NCI-H446 (cell line): ENCODE data around the gene IRAG1.
A peak's percentile ranks its signal among the peaks of the same experiment; 100 is the strongest.

Source experiments
- DNase-seq, 2 experiments: peaks; one replicate each; lab custom pipeline; 2025; lab: John Stamatoyannopoulos, UW

IRAG1 gene

DNA sequence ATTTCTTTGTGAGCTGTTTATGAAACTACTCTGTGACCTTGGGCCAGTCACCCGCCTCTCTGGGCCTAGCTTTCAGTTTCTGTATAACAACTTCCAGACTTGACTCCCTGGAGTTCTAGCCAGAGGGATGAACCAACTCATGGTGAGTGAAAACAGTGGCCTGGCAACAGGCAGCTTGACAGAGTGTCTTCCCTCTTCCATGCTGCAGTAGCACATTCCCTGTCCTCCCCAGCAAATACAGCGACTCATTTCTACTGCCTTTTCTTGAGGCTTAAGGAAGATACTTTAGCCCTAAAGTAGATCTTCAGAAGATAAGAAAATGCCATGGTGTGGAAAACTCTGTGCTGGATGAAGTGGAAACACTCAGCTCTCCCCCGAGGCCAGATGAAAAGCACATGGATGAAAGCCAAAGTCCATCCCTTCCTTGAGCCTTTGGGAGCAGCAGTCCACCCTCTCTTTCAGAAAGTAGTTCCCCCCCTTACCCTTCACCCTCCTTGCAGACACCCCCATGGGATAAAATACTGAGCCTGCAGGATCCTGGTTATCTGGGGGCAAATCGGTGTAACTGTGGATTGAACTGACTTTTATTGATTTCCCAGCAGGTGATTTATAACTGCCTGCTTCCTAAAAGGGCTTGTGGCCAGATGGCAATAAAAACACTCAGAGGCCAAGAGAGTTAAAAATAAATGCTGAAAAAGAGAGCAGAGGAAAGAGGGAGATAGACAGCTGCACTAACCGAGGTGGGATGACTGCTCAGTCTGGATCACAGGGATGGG is 24.1 kb downstream of the IRAG1 start:
- DNase-seq = peak; percentile 43 to 70

DNA sequence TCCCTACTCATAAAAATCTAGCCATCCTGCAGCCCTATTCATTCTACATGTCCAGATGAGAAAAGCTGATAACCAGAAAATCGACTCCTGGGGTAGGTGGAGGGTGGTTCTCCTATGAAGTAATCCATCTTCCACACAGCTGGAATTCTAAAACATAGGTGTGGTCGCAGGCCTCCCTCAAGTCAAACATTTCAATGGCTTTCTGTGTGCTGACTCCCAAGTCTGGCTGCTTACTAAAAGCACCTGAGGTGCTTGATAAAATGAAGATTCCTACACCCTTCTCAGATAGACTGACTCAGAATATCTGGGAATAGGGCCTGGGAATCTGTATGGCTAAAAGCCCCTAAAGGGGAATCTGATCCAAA is 26.1 kb downstream of the IRAG1 start:
- DNase-seq = no peak

DNA sequence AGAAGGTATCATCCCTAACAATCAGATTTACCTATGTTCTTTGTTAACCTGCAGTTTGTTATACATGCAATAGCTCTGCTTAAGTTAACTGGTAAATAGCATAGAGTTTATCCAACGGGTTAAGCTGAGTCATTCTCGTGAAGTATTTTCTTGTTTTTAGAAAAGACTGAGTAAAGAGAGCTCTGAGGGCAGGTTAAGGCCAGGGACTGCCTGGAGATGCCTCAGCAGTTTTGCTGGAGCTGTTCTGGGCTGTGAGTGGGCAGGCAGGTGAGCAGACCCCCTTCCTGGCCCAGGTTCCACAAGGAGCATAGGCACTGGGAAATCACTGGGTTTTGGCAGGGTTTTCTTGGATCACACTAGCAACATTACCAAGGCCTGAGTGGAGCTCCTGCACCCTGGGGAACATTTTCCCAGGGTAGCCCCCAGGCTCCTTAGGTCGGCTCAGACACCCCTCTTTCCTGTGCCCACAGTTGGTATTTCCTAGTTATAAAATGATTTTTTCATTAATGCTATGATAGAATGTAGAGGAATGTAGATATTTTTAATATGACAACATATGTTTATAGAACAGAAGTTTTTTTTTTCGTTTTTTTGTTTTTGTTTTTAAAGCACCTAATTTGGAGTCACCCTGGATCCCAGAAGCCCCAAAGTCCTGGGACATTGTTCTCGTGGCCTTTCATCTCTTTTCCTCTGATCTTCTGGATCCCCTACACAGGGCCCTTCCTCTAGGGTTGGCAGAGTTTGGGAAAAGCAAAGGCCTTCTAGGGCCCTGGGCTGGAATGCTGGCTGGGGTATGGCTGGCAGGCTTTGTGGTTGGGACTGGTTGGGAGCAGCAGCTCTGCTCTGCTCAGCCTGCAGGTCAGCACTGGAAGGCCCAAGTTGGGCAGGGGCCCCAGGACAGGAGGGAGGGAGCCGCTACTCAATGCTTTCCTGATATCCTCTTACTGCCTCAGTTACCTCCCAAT is 26.7 kb downstream of the IRAG1 start:
- DNase-seq = no peak

- no peak for DNase-seq
Observed at GRCh38 chr11:10664496-10664895, 29.1 kb downstream of the IRAG1 start.

DNA sequence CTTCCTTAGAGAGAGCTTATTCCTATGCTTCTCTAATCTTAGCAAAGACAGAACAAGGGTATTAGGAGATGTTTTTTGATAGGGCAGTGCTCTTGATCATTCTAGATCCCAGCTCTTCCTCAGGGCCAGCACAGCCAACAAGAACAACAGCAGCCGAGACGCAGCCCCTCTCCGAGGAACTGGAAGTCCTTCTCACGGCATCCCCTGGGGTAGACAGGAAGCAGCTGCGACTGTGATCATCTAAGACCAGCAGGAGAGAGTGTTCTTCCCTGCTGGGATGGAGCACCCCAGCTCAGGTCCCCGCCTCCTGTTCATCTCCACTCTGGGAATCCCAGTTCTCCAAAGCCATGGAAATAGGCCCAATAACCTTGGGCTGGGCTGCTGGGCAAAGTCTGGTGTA is 29.6 kb downstream of the IRAG1 start:
- no peak for DNase-seq

GRCh38 chr11:10663365-10663764 is 30.2 kb downstream of the IRAG1 start:
- DNase-seq = no peak

DNA sequence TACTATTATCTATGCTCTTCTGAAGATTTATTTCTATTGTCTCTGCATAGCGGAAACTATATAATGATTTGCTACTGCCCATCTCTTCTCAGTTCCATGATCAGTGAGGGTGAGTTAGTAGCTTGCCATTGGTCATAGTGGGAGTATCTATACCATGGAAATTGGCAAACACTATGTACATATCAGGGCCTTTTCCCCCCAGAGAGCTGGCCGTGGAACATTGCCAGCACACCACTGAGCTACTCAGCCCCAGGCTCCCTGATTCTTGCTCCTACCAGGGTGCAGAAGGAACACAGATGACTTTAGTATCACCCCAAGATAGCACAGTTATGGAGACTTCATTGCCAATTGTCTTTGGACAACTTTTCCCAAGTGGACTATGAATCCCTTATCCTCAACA is 33.2 kb downstream of the IRAG1 start:
- DNase-seq = no peak

DNA sequence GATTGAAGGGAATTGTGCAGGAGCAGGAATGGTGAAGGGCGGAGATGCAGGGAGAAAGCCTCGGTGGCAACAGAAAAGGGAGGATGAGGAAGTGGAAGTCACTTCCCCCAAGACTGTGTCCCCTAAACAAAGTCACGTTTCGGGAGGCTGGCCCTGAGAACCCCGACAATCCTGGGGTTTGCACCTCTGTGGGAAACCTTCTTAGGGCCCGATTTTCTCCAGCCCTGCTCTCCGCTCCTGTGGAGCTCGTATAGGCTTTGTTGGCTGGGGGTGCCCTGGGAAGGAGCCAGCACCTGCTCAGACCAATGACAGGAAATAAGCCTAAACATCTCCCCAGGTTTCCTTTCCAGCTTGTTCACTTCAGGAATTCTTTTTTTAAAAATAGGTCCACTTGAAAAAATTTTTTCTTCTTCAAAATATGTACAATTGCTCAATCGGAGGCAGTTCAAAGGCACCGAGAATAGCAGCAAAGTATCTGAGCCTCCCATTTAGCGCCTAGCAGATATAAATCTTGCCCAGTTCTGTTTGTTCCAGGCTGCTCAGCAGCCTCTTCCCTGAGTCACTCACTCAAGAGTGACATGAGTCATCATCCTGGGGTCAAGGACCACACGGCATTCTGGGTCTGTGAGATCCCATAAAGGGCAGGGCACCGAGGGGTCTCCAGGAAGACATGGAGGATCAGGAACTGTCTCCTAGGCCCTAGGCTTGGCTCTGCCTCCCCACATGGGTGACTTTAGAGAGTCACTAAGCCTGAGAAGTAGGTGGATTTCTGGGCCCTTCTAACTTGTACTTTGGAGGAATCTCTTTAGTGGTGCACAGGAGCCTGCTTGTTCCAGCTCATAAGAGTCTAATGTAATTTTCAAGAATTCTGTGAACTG is 34.0 kb downstream of the IRAG1 start:
- no peak for DNase-seq

GRCh38 chr11:10658621-10659338 is 34.8 kb downstream of the IRAG1 start:
- DNase-seq = no peak

GRCh38 chr11:10657308-10658271 is 36.0 kb downstream of the IRAG1 start:
- DNase-seq = no peak

GRCh38 chr11:10655943-10656576 is 37.5 kb downstream of the IRAG1 start:
- DNase-seq = no peak

DNA sequence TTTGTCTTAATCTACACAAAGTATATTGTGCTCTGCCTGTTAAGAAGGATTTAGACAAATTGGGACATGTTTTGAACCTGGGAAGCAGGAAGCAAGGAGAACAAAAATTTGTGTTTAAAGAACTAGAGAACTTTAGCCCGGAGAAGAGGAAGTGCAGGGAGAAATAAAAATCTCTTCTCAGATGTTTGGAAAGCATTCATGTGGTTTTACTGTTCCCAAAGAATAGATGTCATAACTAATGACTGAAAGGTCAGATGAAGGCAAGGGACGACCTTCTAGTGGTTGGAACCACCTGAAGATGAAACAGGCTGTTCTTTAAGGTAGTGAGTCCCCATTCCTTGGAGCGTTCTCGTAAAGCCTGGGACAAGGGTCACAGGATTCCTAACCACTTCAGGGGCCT is 38.3 kb downstream of the IRAG1 start:
- DNase-seq = no peak

DNA sequence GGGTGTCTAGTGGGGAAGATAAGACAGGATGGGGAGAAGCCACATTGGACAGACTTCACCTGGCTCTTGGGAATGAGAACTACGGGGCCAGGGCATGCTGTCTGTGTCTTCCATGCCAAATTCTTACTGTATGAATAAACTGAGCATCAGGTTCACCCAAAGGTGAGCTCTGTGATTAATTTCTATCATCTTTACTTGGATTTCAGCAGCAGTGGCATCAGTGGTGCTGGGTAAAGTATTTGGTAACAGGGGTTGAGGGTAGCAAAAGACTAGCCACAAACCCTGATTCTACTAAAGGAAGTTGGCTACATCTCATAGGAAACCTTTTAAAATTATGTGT is 38.8 kb downstream of the IRAG1 start:
- DNase-seq = no peak

GRCh38 chr11:10653946-10654810 is 39.4 kb downstream of the IRAG1 start:
- peak; percentile 13 to 38 for DNase-seq

GRCh38 chr11:10653261-10653660 is 40.3 kb downstream of the IRAG1 start:
- no peak for DNase-seq

DNA sequence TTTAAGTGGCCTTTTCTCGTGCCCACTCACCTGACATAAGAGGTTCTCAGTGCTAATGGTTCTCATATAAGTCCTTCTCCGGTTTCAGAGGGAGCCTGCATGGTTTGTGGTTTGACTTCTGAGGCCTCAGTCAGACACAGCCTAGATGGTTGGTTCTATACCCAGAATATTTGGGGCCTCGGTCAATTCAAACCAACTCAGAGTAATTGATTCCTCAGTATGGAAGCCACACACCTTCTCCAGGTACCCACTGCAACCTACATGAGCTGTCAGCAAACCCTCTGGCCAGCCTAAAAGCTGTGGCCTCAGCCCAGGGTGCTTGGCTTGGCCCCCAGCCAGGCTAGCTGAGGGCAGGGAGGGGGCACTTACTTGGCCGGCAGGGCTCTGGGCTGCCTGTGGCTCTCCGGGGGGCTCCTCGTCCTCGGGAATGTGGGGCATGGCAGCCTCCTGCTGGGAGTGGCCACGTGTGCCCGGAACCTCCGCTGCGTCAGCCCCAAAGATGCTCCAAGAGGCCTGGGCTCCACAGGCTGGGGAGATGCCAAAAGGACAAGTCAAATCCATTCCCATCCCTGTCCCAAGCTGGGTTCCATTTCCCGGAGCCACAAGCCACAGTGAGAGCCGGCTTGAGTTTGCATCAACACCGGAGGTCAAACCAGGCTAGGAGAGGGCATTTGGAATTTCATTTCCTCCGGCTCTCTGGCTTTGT is 41.7 kb downstream of the IRAG1 start:
- no peak for DNase-seq

GRCh38 chr11:10650630-10651029 is 42.9 kb downstream of the IRAG1 start:
- DNase-seq = no peak

DNA sequence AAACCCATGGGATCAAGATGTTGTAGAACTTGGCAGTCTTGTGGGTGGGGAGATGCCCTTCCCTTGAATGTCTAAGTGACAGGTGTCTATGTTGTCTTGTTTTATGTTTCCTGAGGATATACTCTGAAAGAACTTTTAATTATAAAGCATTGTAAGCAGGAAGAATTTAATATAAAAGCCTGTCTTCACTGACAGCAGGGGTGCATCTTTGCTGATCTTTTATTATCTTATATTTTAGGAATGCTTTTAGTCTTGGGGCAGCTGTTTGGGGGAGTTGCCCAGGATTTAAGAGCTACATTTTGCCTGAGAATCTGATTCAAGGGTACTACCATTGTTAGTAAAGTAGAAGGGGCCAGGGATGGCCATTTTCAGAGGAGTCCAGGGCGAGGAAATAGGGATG is 43.4 kb downstream of the IRAG1 start:
- DNase-seq = no peak
